ACC112 (cell line): Measurements from ENCODE around the gene GDAP1L1.
"Not testable (repeated sequence)": the region's sequence is repeated elsewhere in the genome, so short reads cannot be mapped to it uniquely, and the experiment has no call there.

Experiments used
- H2AFZ ChIP-seq: fragments of 200-600 bp; sonication (generic); one replicate; pipeline ENCODE4 v1.6.0; 2017; ENCODE audit warnings: antibody characterized with exemption, low read length; ENCODE audit not compliant: unreplicated experiment
- H3K27ac ChIP-seq: fragments of 200-600 bp; sonication (generic); 2 replicates; pipeline ENCODE4 v1.5.1; 2014; ENCODE audit warnings: low read depth, mild to moderate bottlenecking, antibody characterized with exemption, low read length, moderate library complexity
- H3K27me3 ChIP-seq: fragments of 200-600 bp; sonication (generic); 2 replicates; pipeline ENCODE4 v1.6.1; 2014; ENCODE audit warnings: mild to moderate bottlenecking, antibody characterized with exemption, low read length, moderate library complexity, mixed read lengths; ENCODE audit not compliant: insufficient read depth
- H3K36me3 ChIP-seq: fragments of 200-600 bp; sonication (generic); 2 replicates; pipeline ENCODE4 v1.6.1; 2016; ENCODE audit warnings: mild to moderate bottlenecking, antibody characterized with exemption, low read length, moderate library complexity, mixed read lengths; ENCODE audit not compliant: insufficient read depth
- H3K4me1 ChIP-seq: fragments of 200-600 bp; sonication (generic); one replicate; pipeline ENCODE4 v1.6.1; 2016; ENCODE audit warnings: low read length, mixed read lengths; ENCODE audit not compliant: insufficient read depth, unreplicated experiment, control insufficient read depth
- H3K4me3 ChIP-seq: fragments of 200-600 bp; sonication (generic); 2 replicates; pipeline ENCODE4 v1.5.1; 2014; ENCODE audit warnings: mild to moderate bottlenecking, low read depth, low read length
- H3K79me2 ChIP-seq: fragments of 200-600 bp; sonication (generic); one replicate; pipeline ENCODE4 v1.6.0; 2016; ENCODE audit warnings: low read length; ENCODE audit not compliant: control insufficient read depth, unreplicated experiment, insufficient read depth

Gene GDAP1L1

GRCh38 chr20:44219791-44220190 lies 27.3 kb upstream of the GDAP1L1 start:
- Histone ChIP-seq H3K36me3 (no peaks in the 10 kb centered on the region), H2AFZ (no peak overlapping the region), H3K79me2 (no peaks in the 10 kb centered on the region), H3K27ac (no peak overlapping the region), H3K27me3 (no peaks in the 10 kb centered on the region), H3K4me1 (no peaks in the 10 kb centered on the region), H3K4me3 (no peak overlapping the region)

- Histone ChIP-seq H3K36me3 (no peaks in the 10 kb centered on the region), H3K4me1 (no peaks in the 10 kb centered on the region), H2AFZ (no peak overlapping the region), H3K4me3 (no peak overlapping the region), H3K79me2 (no peaks in the 10 kb centered on the region), H3K27me3 (no peaks in the 10 kb centered on the region), H3K27ac (no peak overlapping the region)
These were observed 25.6 kb upstream of the GDAP1L1 start for GRCh38 chr20:44221368-44221954.

DNA sequence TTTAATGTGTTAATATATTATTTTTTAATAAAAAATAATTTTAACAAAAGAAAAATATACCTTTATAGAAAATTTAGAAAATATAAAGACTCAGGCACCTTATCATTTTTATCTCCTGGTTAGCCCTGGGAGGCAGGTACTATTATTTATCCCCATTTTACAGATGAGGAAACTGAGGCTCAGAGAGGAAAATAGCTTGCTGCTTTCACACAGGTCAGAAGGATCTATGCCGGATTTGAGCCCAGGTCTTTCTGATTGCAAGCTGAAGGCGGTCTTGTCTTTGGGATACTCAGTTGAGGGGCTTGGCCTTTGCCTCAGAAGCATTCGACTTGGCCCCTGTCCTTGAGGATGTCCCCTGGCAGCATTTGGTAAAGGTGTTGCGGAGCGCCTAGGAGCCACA lies 25.1 kb upstream of the GDAP1L1 start:
- Histone ChIP-seq H3K27me3 (no peaks in the 10 kb centered on the region), H2AFZ (no peak overlapping the region), H3K79me2 (no peaks in the 10 kb centered on the region), H3K36me3 (no peaks in the 10 kb centered on the region), H3K4me1 (no peaks in the 10 kb centered on the region), H3K27ac (no peak overlapping the region), H3K4me3 (no peak overlapping the region)

- H3K4me1 ChIP-seq = no peaks in the 10 kb centered on the region
- no peak overlapping the region for H3K27ac ChIP-seq
- H2AFZ ChIP-seq = no peak overlapping the region
- H3K79me2 ChIP-seq = no peaks in the 10 kb centered on the region
- no peaks in the 10 kb centered on the region for H3K27me3 ChIP-seq
- H3K4me3 ChIP-seq = no peak overlapping the region
- no peaks in the 10 kb centered on the region for H3K36me3 ChIP-seq
These were observed 24.3 kb upstream of the GDAP1L1 start for GRCh38 chr20:44222633-44223368.

GRCh38 chr20:44223721-44224120 lies 23.4 kb upstream of the GDAP1L1 start:
- Histone ChIP-seq H3K27me3 (no peaks in the 10 kb centered on the region), H3K27ac (no peak overlapping the region), H3K36me3 (no peaks in the 10 kb centered on the region), H3K79me2 (no peaks in the 10 kb centered on the region), H2AFZ (no peak overlapping the region), H3K4me1 (no peaks in the 10 kb centered on the region), H3K4me3 (no peak overlapping the region)

DNA sequence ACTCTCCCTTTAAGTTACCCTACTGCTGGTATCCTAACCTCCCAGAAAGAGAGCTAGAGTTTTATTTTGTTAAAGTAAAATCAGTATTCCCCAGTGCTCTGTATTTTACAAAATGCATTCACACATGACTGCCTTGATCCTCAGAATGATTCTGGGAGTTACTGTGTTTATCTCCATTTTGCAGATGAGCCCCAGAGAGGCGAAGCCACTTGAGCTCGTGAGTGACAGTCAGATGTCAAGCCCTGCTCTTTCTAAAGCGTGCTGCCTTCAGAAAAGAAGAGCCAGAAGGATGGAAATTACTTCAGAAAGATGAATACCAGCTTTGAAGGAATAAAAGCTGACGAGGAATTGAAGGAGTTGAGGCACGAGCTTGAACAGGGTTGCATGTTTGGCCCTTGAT lies 22.5 kb upstream of the GDAP1L1 start:
- Histone ChIP-seq H3K4me1 (no peaks in the 10 kb centered on the region), H2AFZ (no peak overlapping the region), H3K27me3 (no peaks in the 10 kb centered on the region), H3K27ac (no peak overlapping the region), H3K36me3 (no peaks in the 10 kb centered on the region), H3K4me3 (no peak overlapping the region), H3K79me2 (no peaks in the 10 kb centered on the region)

GRCh38 chr20:44228465-44229258 lies 18.4 kb upstream of the GDAP1L1 start:
- Histone ChIP-seq H3K79me2 (no peaks in the 10 kb centered on the region), H3K27ac (no peak overlapping the region), H3K4me3 (no peak overlapping the region), H3K27me3 (0 out of 2 replicates have a peak, but pooled peaks cover 5% of the 10 kb centered on the region), H3K4me1 (no peaks in the 10 kb centered on the region), H3K36me3 (no peaks in the 10 kb centered on the region), H2AFZ (no peak overlapping the region)

GRCh38 chr20:44231193-44231592 lies 15.9 kb upstream of the GDAP1L1 start:
- Histone ChIP-seq H3K4me1 (no peaks in the 10 kb centered on the region), H3K36me3 (no peaks in the 10 kb centered on the region), H3K79me2 (no peaks in the 10 kb centered on the region), H2AFZ (no peak overlapping the region), H3K27me3 (0 out of 2 replicates have a peak, but pooled peaks cover 5% of the 10 kb centered on the region), H3K27ac (no peak overlapping the region), H3K4me3 (no peak overlapping the region)

DNA sequence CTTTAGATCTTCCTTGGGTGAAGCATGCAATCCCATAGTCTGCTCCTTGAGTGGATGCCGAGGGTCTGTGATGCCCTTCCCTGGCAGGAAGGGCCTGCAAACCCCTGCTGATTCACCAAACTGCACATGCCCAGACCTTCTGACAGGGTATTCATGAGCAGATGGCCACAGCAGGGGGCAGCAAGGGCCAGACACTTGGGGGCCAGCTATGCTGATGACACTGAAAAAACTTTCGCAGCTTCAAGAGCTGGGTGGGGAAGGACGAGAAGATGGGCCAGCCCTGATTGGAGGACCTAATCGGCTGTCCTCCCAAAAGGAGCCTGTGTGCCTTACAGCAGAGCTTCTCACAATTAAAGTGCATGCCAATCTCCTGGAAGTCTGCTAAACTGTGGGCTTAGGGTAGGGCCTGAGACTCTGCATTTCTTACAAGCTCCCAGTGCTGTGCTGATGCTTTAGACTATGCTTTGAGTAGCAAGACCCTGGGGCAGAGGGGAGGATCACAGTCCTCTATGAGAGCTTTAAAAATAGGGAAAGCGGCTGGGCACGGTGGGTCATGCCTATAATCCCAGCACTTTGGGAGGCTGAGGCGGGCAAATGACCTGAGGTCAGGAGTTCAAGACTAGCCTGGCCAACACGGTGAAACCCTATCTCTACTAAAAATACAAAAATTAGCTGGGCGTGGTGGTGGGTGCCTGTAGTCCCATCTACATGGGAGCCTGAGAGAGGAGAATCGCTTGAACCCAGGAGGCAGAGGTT lies 15.2 kb upstream of the GDAP1L1 start:
- H2AFZ ChIP-seq = no peak overlapping the region
- H3K36me3 ChIP-seq = no peaks in the 10 kb centered on the region
- no peaks in the 10 kb centered on the region for H3K4me1 ChIP-seq
- H3K27ac ChIP-seq = no peak overlapping the region
- H3K27me3 ChIP-seq = 0 out of 2 replicates have a peak, but pooled peaks cover 5% of the 10 kb centered on the region
- no peaks in the 10 kb centered on the region for H3K79me2 ChIP-seq
- H3K4me3 ChIP-seq = no peak overlapping the region

DNA sequence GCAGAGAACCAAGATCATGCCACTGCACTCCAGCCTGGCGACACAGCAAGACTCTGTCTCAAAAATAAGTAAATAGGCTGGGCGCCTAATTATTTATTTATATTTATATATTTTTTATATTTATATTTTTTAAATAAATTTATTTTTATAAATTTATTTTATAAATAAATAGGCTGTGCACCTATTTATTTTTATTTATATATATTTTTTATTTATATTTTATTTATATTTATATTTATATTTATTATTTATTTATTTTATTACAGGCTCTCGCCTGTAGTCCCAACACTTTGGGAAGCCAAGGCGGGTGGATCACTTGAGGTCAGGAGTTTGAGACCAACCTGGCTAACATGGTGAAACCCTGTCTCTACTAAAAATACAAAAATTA lies 14.6 kb upstream of the GDAP1L1 start:
- not testable (repeated sequence) for H3K4me3 ChIP-seq, H3K79me2 ChIP-seq, H2AFZ ChIP-seq, H3K36me3 ChIP-seq, H3K27ac ChIP-seq, H3K27me3 ChIP-seq, H3K4me1 ChIP-seq
